Fibroblast of villous mesenchyme (primary cell): Measurements from ENCODE around the gene MRPL38. TPM values are rescaled to one million over a fixed set of nuclear protein-coding genes. Genes with fewer than 3 reads are reported as not detected.

Experiments
- DNase-seq: peaks from one replicate; pipeline ENCODE4 v3.0.0-alpha.2; 2010; ENCODE audit warnings: low read depth
- H3K4me3 ChIP-seq: 2 replicates; pipeline ENCODE4 v1.5.1; 2011; ENCODE audit warnings: low read depth, mild to moderate bottlenecking, low read length
- CTCF ChIP-seq: IDR thresholded peaks from 2 replicates; pipeline ENCODE4 v1.5.1; 2012; ENCODE audit warnings: low read depth, mild to moderate bottlenecking, low read length; ENCODE audit not compliant: insufficient read depth
- total RNA-seq: library from RNA; depleted of rRNA; stranded (reverse); fragments of >200 nt; gene quantifications from 2 replicates; pipeline ENCODE4 v1.2.3, GENCODE V29; 2012

The MRPL38 gene
- total RNA-seq, 1 donor, result 33.7 TPM

DNA sequence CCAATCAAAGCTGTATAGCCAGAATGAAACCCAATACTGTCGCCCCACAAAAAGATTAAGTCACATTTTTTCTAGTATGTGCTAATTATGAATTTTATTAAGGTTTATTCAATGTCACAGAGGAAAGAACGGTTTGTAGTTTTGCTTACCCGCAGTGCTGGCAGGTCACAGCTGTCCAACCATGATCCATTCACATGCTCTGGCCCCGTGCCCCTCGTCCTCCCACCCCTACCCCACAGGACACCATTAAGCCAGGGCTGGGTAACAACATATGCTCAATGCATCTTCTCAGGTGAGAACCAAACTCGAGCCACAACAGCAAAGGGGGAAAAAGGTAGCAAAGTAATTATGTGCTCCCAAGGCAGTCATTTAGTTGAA is 36.7 kb upstream of the MRPL38 start:
- DNase-seq, result no peak
- no peak for TF ChIP-seq CTCF
- peak overlapping the region; percentile 40 for H3K4me3 ChIP-seq

GRCh38 chr17:75940727-75941441 is 36.2 kb upstream of the MRPL38 start, which contains the start of gene FBF1:
FBF1 (minus strand) TSS chr17:75941042; CDS start chr17:75938149, 2,893 bp downstream.
- H3K4me3 ChIP-seq, result peak within 1 kb of the TSS; percentile 88
- no peak for TF ChIP-seq CTCF
- peak; percentile 95 for DNase-seq

DNA sequence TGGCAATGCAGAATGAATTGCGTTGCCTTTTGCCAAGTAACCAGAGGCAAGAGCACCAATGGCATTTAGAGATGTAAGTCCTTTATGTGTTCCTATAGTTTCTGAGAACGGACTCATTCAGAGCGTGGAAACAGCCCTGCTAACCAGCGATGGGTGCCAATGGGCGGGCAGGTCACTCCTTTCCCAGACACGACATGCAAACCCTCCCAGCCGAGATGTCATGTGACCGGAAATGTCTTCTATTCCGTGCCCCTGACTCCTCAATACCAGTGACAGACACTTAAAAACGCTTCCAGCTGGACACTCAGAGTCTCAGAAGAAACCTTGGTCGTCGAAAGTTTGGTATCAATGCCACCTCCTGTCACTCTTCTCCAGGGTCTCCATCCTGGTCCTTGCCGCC is 33.0 kb upstream of the MRPL38 start:
- H3K4me3 ChIP-seq, result no peak overlapping the region
- no peak for TF ChIP-seq CTCF
- DNase-seq, result no peak

- no peak overlapping the region for H3K4me3 ChIP-seq
- no peak for DNase-seq
- TF ChIP-seq CTCF, result no peak
These were observed 29.1 kb upstream of the MRPL38 start for GRCh38 chr17:75933808-75934207.

DNA sequence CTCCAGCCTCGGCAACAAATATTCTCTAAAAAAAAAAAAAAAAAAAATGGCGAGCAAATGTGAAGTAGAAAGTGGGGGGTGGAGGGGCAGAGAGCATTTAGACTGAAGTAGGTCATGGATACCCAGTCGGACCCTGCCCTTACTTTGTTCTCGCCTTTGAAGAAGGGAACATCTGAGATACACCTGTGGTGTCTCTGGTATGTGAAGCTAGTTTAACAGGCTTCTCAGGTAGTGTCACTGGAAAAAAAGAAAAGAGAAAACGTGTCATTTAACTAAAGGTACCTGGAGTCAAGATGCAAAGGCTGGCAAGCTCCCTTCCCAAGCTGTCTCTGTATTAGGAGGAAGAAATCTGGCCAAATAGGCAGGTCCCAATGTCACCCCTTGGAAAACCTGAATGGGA is 28.2 kb upstream of the MRPL38 start:
- no peak for DNase-seq
- no peak overlapping the region for H3K4me3 ChIP-seq
- no peak for TF ChIP-seq CTCF

- DNase-seq, result no peak
- TF ChIP-seq CTCF, result no peak
- H3K4me3 ChIP-seq, result no peak overlapping the region
These were observed 26.4 kb upstream of the MRPL38 start for GRCh38 chr17:75931062-75931461.
